GM19193 (cell line): ENCODE results near the gene LIPA.

ENCODE experiments used
- POLR2A ChIP-seq: IDR thresholded peaks from 4 replicates; pipeline ENCODE4 v1.6.1; 2011; ENCODE audit not compliant: insufficient read depth, insufficient read length; ENCODE audit errors: extremely low read depth

LIPA gene

GRCh38 chr10:89278034-89278535, 26.5 kb upstream of the LIPA start:
- no peak for TF ChIP-seq POLR2A

GRCh38 chr10:89275383-89275782, 23.8 kb upstream of the LIPA start:
- TF ChIP-seq POLR2A: no peak

- no peak for TF ChIP-seq POLR2A
Measured at GRCh38 chr10:89274928-89275327, 23.4 kb upstream of the LIPA start.

GRCh38 chr10:89273680-89274079, 22.1 kb upstream of the LIPA start:
- TF ChIP-seq POLR2A: no peak

- TF ChIP-seq POLR2A: no peak
Measured at GRCh38 chr10:89271532-89271931, 20.0 kb upstream of the LIPA start.

GRCh38 chr10:89270153-89270483, 18.5 kb upstream of the LIPA start:
- no peak for TF ChIP-seq POLR2A

GRCh38 chr10:89269433-89270152, 18.0 kb upstream of the LIPA start:
- TF ChIP-seq POLR2A: no peak

- TF ChIP-seq POLR2A: no peak
Measured at GRCh38 chr10:89266721-89267453, 15.3 kb upstream of the LIPA start.

- no peak for TF ChIP-seq POLR2A
Measured at GRCh38 chr10:89263531-89263930, 12.0 kb upstream of the LIPA start.

- TF ChIP-seq POLR2A: no peak
Measured at GRCh38 chr10:89263091-89263490, 11.5 kb upstream of the LIPA start.

GRCh38 chr10:89262086-89263051, 10.8 kb upstream of the LIPA start:
- TF ChIP-seq POLR2A: no peak

GRCh38 chr10:89258881-89259280, 7.3 kb upstream of the LIPA start:
- TF ChIP-seq POLR2A: no peak

- TF ChIP-seq POLR2A: no peak
Measured at GRCh38 chr10:89257581-89257980, 6.0 kb upstream of the LIPA start.

GRCh38 chr10:89256962-89257361, 5.4 kb upstream of the LIPA start:
- no peak for TF ChIP-seq POLR2A

- TF ChIP-seq POLR2A: no peak
Measured at GRCh38 chr10:89256340-89256739, 4.8 kb upstream of the LIPA start.

GRCh38 chr10:89255793-89256192, 4.2 kb upstream of the LIPA start:
- no peak for TF ChIP-seq POLR2A

GRCh38 chr10:89252225-89252585, 630 bp upstream of the LIPA start:
- TF ChIP-seq POLR2A: no peak
